CD4-positive, alpha-beta T cell treated with Interleukin-12 subunit alpha and Interleukin-12 subunit beta, for 1 hour (primary cell): ENCODE measurements around the gene ANKRD11.
A peak's percentile ranks its signal among the peaks of the same experiment; 100 is the strongest.

Source experiments
- DNase-seq: peaks from one replicate; pipeline ENCODE4 v3.0.0-alpha.2; 2020

ANKRD11 gene

DNA sequence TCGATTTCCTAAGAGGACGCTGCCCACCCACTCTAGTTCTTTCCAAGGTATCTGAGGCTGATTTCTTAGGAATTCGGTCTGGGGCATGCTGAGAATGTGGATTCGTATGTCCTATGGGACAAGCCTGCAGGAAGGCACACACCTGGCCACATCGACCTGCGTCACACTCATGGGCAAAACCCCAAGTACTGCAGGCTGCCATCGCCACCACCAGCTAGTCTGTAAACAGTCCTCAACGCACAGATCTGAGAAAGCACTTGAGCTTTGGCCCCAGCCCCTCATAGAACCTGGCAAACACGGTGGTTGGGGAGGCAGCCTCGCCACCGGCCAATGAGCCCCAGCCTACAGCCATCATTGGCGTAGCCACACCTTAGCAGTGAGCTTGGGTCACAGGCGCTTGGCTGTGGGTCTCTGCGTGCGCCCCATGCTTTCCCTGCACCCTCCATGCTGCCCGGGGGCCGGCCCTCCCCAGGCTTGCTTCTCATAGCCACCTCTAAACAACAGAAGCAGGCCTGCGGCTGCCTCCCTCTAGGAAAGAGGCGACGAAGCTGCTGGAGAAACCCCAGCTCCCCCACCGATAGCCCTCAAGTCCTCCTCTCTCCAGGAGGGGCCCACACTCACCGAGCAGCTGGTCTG, 197.8 kb downstream of the ANKRD11 start:
- no peak for DNase-seq

DNA sequence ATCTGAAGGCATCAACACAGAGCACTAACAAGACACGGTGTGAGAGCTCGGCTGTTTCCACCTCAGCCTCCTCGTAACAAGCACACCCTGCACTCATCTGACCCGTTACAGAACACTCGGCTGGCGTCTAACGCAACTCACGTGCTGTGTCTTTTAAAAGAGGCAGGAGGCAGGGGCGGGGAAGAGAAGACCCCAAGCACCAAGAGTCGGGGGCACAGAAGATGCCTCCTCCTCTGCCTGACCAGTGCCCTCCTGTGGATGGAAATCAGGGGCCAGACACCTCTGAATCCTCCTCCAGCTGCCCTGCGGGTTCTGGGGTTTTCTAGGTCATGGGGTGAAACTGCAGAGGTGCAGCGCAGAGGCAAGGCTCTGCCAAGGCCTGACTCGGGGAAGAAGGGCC, 198.6 kb downstream of the ANKRD11 start:
- DNase-seq, result no peak

DNA sequence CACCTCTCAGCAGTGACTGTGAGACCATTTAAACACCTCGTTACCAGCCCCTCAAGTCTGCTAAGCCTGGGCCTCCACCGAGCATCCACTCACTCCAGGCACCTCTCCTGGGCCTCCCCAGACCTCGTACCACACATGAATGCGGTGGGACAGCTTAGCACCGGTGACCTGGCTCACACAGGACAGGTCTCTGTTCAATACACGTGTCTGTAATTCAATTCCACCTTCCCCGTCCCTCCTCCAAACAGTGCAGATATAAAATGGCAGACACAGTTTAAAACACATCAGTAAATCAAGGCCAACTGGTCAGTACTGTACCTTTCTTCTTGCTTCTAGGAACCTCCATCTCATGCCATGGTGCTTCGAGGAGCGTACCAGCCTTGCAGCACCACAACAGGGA, 199.0 kb downstream of the ANKRD11 start:
- no peak for DNase-seq

DNA sequence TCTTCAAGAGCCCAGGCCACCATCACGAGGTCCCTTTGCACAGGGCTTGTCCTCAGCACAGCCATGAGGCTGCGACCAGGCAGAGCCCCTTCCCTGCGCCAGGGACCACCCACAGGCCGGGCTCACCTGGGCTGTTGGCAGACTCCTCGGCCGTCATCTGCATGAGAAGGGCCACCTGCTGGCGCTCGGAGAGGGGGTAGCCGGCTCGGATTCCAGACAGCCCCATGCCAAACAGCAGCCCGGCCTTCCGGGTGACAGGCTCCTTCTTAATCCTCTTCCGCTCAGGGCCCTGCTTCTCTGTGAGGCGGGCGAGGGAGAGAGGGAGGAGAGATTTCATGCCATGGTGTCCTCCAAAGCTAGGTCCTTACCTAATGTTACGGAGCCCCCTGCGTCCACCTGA, 199.5 kb downstream of the ANKRD11 start:
- DNase-seq, result no peak

DNA sequence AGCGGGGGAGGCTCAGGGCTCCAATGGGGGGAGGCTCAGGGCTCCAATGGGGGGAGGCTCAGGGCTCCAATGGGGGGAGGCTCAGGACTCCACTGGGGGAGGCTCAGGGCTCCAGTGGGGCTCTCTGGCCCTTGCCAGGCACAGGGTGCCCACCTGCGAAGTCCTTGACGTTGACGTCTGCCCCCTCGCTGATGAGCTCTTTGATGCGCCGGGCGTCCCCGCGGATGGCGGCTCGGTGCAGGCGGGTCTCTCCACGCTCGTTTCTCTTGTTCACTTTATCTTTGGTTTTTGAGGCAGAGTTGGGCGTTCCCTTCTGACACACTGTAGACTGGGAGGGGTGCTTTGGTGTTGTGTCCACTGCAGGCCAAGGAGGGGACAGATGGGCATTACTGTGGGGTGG, 199.9 kb downstream of the ANKRD11 start:
- DNase-seq, result no peak

DNA sequence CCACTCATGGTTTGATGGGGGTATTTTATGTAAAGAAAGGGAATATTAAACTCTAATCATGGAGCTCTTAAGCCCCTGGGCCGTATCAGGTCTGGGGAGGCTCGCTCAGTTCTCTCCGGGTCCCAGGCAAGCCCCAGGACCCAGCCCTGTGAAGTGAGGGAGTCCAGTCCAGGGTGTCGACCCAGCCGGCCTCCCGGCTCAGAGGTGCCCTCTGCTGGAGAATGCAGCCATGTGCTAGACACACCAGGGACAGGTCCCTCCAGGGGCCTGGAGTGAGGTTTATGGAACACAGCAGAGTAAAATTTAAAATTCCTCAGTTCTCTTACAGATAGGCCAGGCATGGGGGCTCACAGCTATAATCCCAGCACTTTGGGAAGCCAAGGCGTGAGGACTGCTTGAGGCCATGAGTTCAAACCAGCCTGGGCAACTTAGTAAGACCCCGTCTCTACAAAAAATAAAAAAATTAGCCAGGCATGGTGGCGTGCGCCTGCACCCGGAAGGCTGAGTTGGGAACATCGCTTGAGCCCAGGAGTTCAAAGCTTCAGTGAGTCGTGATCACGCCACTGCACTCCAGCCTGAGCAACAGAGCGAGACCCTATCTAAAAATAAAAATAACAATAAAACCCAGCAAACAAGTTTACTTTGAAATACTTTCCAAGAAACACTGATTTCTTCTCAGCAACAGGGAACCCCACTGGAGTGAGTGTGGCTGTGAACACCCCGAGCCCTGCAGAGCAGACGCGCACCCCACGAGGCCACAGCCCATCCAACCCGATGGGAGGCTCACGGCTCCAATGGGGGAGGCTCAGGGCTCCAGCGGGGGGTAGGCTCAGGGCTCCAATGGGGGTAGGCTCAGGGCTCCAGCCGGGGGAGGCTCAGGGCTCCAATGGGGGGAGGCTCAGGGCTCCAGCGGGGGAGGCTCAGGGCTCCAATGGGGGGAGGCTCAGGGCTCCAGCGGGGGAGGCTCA, 200.6 kb downstream of the ANKRD11 start:
- peak; percentile 75 for DNase-seq

DNA sequence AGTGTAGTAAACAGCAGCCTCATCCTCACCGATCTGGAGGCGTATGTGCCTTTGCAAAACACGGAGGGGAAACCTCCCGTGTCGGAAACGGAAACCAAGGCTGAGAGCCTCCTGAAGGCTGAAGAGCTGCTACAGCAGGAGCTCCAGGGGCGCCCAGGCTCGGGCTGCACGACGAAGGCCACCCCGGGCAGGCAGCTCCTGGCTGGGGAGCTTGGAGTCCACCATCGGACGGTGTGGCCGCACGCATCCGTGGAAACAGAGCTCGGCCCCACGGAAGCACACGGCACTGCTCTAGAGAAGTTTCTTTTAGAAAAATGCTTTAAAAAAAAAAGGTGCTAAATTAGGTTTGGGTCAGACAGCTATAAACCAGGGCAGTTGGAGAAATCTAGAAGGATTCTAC, 201.4 kb downstream of the ANKRD11 start:
- no peak for DNase-seq

DNA sequence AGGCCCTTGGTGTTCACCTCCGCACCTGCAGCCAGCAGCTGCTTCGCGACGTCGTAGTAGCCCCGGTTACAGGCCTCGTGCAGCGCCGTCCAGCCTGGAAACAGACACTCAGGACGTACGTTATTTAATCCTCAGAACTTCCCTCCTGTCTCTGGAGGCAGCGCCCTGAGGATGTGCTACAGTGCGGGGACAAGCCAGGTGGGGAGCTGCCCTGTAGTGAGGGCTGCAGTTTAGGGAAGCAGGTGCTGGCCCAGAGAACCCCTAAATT, 201.8 kb downstream of the ANKRD11 start:
- DNase-seq, result no peak

DNA sequence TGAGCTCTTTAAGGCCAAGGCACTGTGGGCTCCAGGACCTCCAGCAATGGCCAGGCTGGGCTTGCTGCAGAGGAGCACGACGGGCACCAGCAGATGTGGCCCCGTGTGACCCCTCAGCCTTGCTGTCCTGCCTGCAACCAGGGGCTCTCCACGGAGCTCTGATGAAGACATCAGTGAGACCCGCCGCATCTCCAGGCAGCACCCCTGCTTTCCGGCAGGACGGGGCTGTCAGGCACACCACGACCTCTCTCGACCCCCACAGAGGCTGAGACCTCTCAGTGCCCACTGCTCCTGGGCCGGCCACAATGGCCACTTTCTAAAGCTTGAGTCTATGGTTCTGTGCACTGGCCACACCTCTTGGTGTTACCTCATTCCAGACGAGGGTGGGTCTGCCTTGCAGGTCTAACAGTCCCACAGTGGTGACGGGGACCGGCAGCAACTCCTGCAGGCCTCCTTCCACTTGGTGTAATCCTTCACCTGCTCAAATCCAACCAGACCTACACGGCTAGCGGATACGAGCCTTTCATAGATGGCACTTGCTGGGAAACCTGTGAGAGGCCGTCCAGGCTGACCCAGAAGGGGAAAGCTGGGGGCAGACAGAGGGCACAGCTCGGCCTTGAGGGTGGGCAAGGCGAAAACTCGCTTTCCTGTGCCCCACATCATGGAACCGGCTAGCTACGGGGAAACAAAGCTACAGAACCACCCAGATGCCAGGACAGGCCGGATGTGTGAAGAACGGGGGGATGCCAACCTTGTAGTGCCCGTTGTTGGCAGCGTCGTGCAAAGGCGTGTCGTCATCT, 202.4 kb downstream of the ANKRD11 start:
- no peak for DNase-seq

DNA sequence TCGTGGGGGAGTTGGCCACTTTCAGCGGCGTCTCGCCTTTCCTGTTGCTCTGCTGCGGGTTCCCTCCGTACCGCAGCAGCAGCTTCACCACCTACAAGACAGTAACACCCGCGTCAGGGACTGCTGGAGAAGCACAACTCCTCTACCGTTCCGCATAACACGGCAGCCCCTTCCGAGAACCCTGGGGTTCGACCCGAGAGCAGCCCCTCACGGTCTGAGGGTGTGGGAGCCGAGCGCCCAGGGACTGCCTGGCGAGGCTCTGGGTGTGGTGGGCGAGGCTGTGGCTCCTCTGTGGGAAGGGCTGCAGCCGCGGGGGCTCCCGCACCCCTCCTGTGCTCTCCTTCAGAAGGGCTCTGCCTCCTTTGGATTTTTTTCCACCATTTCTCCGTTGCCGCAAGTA, 204.3 kb downstream of the ANKRD11 start:
- DNase-seq, result no peak

DNA sequence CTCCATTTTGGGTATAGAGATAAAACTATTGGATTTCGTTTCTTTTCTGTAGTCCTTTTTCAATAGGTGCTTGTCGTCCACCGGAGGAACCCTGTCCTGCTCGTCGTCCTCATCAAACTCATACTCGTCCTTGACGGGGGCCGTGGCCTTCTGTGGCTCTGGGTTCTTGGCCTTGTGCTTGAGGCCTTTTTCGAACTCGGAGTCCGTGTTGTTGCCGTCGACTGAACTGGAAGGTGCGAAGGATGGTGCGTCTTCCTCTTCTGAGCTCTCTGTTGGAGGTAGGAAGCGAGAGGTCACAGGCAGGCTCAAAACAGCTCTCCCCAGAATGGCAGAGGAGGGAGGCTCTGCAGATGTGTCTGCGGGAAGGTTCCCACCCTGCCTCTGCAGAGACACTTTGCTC, 205.0 kb downstream of the ANKRD11 start:
- no peak for DNase-seq

DNA sequence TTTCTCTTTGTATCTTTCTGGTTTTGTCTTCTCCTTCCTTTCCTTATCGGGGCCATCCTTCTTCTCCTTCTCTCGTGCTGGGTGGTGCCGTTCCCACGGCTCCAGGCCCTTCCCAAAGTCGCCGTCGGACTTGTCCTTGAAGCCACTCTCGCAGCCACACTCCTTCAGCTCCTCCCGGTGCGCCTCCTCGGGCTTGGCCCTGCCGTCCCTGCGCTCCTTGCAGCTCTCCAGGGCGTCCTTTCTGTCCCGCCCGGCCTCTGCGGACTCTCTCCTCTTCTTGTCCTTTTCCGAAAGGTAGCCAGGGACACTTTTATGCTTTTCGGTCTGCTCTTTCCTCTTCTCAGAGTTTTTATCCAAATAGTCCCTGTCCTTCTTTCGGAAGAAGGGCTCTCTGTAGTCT, 206.9 kb downstream of the ANKRD11 start:
- no peak for DNase-seq

DNA sequence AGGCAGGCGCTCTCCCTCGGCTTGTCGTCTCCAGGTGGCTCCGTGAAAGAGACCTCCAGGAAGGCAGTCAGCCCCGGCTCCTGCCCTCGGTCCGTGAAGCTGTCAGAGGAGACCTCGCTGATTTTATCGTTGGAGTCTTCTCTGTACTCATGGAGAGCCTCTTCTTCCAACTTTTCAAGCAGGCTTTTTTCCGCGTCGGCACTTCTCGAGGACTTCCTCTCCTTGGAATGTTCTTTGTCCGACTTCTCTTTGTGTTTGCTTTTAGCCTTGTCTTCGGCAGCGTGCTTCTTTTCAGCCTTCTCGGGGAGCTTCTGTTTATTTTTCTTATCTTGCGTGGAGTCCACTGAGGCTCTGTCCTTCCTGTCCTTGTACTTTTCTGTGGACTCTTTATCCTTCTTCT, 207.8 kb downstream of the ANKRD11 start:
- DNase-seq, result no peak

DNA sequence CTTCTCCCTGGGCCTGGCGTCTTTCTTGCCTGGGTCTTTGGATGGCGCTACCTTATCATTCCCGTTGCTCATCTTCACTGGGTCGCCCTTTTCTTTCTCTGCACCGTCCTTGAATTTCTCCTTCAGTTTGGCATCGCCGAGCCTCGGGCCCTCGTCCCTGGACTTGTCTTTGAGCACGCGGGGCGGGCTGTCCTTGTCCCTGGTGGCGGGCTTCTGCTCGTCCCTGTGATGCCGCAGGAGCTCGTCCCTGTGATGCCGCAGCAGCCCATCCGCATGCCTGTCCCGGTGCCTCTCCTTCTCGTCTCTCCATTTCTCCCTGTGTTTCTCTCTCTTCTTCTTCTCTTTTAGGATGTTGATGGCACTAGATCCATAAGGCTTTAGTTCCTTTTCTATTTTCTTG, 208.5 kb downstream of the ANKRD11 start:
- no peak for DNase-seq

DNA sequence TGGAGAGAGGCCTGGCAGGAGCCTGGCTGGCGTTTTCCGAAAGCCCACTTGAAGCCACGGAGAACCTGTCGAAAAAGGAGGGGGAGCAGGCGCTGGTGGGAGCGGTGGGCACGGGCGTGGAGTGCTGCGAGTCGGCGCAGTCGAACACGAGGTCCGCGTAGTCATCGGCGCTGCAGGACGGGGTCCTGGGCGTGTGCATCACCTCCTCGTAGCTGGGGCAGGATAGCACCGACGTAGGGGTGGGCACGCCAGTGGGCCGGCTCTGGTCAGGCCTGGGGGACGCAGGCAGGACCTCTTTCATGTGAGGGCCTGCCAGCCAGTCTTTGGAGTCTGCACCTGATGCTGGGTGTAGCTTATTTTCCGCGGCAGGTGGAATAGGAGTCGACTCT, 209.2 kb downstream of the ANKRD11 start:
- no peak for DNase-seq

DNA sequence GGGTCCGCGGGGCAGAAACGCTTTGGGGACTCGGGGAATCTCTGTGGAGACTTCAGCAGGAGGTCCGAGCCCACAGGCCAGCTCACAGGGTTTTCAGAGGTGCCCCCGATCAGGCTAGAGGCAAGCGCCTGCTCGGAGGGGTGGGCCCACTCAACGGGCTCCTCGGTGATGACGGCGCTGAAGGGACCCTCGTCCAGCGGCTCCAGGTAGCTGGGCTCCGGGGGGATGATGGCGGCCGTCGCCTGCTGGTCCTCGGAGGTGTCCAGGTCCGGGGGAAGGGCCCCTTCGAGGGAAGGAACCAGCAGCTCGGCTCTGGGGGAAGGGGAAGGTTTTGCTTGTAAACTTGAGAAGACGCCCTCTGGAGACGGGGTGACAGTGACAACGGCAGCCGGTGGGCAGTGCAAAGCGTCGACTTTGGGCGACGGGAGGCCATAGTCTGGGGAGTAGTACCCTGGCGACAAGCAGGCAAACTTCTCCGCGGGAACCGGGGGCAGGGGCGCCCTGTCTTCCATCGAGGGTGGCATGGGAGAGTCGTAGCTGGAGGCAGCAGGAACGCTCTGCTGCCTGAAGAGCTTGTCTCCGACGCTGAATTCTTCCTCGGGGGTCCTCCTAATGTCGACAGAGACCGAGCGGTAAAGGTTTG, 209.7 kb downstream of the ANKRD11 start:
- no peak for DNase-seq

DNA sequence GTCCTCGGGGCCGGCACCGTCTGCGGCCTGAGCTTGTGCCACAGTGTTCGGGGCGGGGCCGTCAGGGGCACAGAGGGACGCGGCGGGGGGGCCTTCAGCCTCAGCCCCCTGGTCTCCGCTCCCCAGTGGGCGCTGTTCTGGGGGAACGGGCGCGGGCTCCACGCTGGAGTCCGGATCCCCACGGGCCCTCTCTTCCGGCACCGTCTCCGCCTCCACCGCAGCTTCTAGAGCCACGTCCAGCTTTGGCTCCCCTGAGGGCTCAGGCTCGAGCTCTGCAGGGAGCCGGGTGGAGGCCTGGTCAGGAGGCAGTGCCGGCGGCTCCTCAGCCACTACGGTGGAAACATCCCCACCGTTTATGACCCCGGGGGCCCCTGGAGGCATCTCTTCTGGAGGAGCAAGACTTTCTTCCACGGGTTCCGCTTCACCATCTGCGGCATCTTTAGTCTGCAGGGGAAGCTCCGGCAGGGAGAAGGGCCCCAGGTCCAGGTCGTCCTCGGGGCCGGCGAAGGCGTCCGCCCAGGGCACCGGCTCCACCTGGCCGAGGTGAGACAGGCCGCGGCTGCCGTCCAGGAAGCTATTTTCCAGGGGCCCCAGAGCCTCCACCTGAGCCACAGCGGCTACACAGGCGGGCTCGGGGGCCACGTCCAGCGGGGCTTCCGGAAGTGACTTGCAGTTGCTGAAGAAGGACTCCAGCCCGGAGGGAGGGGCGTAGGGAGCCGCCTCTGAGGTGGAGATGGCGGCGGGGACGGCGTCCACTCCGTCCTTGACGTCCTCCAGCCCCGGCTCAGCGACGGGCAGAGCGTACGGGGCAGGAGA, 210.5 kb downstream of the ANKRD11 start:
- DNase-seq, result no peak

DNA sequence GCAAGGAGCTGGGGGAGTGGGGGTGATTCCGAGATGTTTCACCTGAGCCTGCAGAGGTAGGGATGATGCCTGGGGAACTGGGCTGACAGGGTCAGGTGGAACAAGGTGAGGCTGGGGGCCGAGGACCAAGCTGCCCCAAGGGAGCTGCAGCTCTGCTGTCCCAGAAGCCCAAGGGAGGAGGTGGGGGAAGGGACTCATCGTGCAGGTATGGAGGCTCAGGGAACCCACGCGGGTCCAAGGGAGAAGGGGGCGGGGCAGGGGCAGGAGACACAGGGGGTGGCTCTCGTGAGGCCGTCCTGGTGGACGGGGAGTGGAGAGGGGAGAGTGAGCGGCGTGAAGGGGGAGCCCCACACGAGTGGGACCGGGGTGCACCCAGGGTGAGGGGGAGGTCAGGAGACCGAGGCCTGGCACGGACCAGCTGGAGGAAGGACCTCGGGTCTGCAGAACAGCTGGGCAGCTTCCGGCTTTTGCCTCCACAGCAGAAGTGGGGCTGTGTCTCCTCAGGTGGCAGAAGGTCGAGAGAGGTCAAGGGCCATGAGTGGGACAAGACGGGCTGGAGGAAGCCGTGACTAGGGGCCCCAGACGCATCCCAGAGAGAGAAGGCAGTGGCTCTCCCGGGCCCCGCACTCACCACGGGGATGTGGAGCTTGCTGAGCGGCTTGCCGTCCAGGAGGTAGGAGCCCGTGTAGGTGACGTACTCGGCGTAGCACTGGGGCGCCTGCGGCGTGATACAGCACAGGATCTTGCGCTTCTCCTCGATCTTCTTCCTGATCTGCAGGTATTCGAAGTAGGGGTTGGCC, 211.7 kb downstream of the ANKRD11 start:
- DNase-seq, result no peak

DNA sequence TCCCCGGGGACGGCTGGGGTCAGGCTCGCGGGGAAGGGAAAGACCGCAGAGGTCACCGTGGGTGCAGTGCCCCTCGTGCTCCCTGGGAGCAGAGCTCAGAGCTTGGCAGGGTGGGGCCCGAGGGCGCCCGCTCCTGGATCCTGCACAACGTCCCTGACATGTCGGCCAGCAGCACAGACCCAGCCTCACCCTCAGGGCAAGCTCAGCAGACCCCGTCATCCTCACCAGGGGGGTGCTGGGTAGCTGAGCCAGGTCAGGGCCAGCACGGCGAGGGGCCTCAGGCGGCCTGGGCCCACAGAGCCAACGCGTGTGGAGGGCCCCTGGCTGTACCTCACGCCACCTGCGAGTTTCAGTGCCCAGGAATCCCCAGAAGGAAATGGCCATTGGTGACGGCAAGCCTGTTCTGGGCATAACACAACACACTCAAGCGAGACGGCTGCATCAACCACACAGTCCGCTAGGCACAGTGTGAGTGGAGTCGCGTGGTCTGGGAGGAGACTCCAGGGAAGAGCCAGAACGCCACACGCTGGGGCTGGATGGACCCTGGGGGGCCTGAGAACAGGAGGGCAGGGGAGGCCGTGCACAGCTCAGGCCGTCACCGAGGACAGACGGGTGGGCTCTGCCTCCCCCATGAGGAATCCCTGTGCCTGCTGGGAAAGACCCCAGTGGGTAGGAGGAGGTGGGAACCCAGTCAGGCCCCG, 212.6 kb downstream of the ANKRD11 start:
- DNase-seq, result no peak

DNA sequence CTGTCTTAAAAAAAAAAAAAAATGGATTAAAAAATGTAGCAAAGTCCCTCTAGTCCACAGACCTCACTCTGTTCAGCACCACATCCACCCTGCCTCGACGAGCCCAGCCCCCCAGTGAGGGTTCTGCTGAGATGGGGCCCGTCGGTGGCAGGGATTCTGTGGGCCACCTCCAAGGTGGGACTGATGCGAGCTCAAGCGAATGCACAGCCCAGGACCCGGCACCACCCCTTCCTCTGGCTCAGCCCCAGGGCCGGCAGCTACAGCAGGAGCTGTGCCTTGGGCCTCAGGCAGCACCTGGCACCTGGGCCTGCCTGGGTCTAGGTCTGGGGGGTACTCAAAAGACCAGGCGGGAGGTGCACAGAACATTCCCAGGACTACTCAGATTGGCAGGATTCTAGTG, 213.3 kb downstream of the ANKRD11 start:
- no peak for DNase-seq
